ENCODE data around the gene OLFML2B. TPM values are rescaled to one million over a fixed set of nuclear protein-coding genes. Genes with fewer than 3 reads are reported as not detected.
"Not testable (repeated sequence)": the region's sequence is repeated elsewhere in the genome, so short reads cannot be mapped to it uniquely, and the experiment has no call there.

The OLFML2B gene
- total RNA-seq, 2 experiments from 2014 or later = not detected

DNA sequence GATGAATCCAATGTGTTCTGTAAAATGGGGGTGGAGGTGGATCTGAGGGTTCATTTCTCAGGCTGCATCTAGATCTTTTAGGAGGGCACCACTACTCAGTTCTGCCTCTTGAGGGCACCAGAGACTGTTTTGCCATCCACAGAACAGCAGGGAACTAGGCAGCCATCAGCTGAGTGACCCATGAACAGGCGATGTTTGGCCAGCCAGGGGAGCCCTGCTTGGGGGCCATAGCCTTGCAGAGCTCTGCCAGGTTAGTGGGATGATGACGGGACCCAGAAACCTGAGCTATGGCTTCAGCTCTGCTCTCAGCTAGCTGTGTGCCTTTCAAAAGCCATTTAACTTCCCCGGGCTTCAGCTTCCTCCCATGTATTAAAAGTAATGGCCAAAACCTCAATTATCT is 32.4 kb upstream of the OLFML2B start:
- H3K27ac Mint-ChIP-seq = no peak overlapping the region
- peak; percentile 54 for DNase-seq
- ATAC-seq = peak; percentile 60
- no peak overlapping the region for H3K4me3 Mint-ChIP-seq
- no peaks in the 10 kb centered on the region for H3K4me1 Mint-ChIP-seq
- H3K27me3 Mint-ChIP-seq = peaks cover 24% of the 10 kb centered on the region
- no peaks in the 10 kb centered on the region for H3K36me3 Mint-ChIP-seq
- H3K9me3 Mint-ChIP-seq (ENCODE audit: low read depth) = no peaks in the 10 kb centered on the region
- CTCF ChIA-PET = interaction anchor here (0.7 to 2.0 kb wide), 8 partner anchors 14 to 1259 kb away, joined by 3 to 8 read pairs (median 4); partner anchors contain the start of gene NOS1AP

DNA sequence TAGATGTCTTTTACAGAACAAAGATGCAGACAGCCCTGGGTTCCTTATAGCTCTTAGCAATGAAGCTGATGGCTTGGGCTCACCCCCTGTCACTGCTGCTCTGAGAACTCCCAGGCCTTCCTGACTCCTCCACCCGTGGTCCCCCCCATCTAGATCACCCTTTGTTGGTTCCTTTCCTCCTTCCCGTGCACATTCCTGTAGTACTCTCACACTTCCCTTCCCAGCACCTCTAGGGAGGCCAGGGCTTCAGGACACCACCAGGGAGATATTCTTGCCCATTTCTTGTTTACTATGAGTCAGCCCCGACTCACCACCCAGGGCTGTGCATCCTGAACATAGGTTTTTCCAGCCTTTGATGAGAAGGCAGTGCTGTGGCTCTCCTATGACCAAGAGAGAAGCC is 31.4 kb upstream of the OLFML2B start:
- no peak overlapping the region for H3K27ac Mint-ChIP-seq
- no peaks in the 10 kb centered on the region for H3K36me3 Mint-ChIP-seq
- H3K4me1 Mint-ChIP-seq = no peaks in the 10 kb centered on the region
- no peaks in the 10 kb centered on the region for H3K9me3 Mint-ChIP-seq (ENCODE audit: low read depth)
- CTCF ChIA-PET = interaction anchor here (2.0 kb wide), 1 partner anchor 221 kb away, joined by 8 read pairs; no protein-coding TSS in a partner anchor
- no peak overlapping the region for H3K4me3 Mint-ChIP-seq
- DNase-seq (no peak), ATAC-seq (no peak)
- peaks cover 23% of the 10 kb centered on the region for H3K27me3 Mint-ChIP-seq

DNA sequence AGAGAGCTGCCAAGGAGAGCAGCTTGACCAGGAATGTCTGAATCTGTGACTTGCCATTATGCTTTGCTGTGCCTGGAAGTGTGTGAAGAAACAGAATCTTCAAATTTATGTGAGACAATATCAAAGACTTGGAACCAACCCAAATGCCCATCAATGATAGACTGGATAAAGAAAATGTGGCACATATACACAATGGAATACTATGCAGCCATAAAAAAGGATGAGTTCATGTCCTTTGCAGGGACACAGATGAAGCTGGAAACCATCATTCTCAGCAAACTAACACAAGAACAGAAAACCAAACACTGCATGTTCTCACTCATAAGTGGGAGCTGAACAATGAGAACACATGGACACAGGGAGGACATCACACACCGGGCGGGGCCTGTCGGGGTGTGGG is 30.3 kb upstream of the OLFML2B start:
- H3K27ac Mint-ChIP-seq; H3K4me1 Mint-ChIP-seq; H3K4me3 Mint-ChIP-seq; H3K36me3 Mint-ChIP-seq; ATAC-seq; CTCF ChIA-PET; H3K9me3 Mint-ChIP-seq (ENCODE audit: low read depth); DNase-seq: not testable (repeated sequence)
- H3K27me3 Mint-ChIP-seq = peaks cover 21% of the 10 kb centered on the region

- CTCF ChIA-PET = interaction anchor here (1.5 kb wide), 1 partner anchor 229 kb away, joined by 3 read pairs; no protein-coding TSS in a partner anchor
- DNase-seq = no peak
- Mint-ChIP-seq H3K36me3 (no peaks in the 10 kb centered on the region), H3K27me3 (peaks cover 29% of the 10 kb centered on the region), H3K4me3 (no peak overlapping the region), H3K27ac (no peak overlapping the region), H3K4me1 (no peaks in the 10 kb centered on the region), H3K9me3 (ENCODE audit: low read depth) (no peaks in the 10 kb centered on the region)
- no peak for ATAC-seq
Observed at GRCh38 chr1:162046921-162047320, 23.3 kb upstream of the OLFML2B start.

- no peaks in the 10 kb centered on the region for H3K36me3 Mint-ChIP-seq
- H3K9me3 Mint-ChIP-seq (ENCODE audit: low read depth) = no peaks in the 10 kb centered on the region
- no peak for DNase-seq
- no peaks in the 10 kb centered on the region for H3K4me1 Mint-ChIP-seq
- H3K27me3 Mint-ChIP-seq = peaks cover 32% of the 10 kb centered on the region
- no peak for ATAC-seq
- H3K27ac Mint-ChIP-seq = no peak overlapping the region
- CTCF ChIA-PET = interaction anchor here (0.7 to 1.4 kb wide), 2 partner anchors 250 to 365 kb away, joined by 3 read pairs; no protein-coding TSS in a partner anchor
- H3K4me3 Mint-ChIP-seq = no peak overlapping the region
Observed at GRCh38 chr1:162042361-162042760, 18.7 kb upstream of the OLFML2B start.

GRCh38 chr1:162040657-162041056 is 17.0 kb upstream of the OLFML2B start:
- no peak for DNase-seq

DNA sequence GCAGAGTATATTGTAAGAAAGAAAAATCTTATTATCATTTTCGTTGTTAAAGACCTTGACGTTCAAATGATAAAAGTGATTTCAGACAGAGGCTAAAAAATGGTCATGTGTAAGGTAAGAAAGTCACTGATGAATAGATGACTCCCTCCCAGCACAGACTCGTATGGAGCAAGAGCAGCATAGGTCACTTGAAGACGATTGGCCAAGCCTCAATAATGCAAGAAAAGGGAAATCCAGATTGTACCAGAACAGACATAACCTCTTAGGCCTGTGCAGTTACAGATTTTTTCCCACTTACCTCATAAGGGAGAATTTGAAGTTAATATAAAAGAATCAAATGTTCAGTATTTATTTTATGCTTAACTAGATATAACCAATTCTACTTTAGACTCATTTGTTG is 16.3 kb upstream of the OLFML2B start:
- Mint-ChIP-seq H3K36me3 (no peaks in the 10 kb centered on the region), H3K27me3 (peaks cover 31% of the 10 kb centered on the region)
- CTCF ChIA-PET = no interaction called here

More at GRCh38 chr1:162040657-162041056, 17.0 kb upstream of the OLFML2B start:
- no peaks in the 10 kb centered on the region for H3K9me3 Mint-ChIP-seq (ENCODE audit: low read depth)
- CTCF ChIA-PET = no interaction called here
- H3K27me3 Mint-ChIP-seq = peaks cover 33% of the 10 kb centered on the region
- no peak overlapping the region for H3K27ac Mint-ChIP-seq
- H3K4me3 Mint-ChIP-seq = no peak overlapping the region
- peaks cover 2% of the 10 kb centered on the region for H3K4me1 Mint-ChIP-seq
- no peaks in the 10 kb centered on the region for H3K36me3 Mint-ChIP-seq
- ATAC-seq = no peak

GRCh38 chr1:162038624-162039023 is 15.0 kb upstream of the OLFML2B start:
- H3K27me3 Mint-ChIP-seq = peaks cover 37% of the 10 kb centered on the region
- ATAC-seq (no peak), DNase-seq (no peak)
- H3K9me3 Mint-ChIP-seq (ENCODE audit: low read depth) = no peaks in the 10 kb centered on the region
- peaks cover 2% of the 10 kb centered on the region for H3K4me1 Mint-ChIP-seq
- H3K36me3 Mint-ChIP-seq = no peaks in the 10 kb centered on the region
- CTCF ChIA-PET = interaction anchor here (0.6 to 3.3 kb wide), 4 partner anchors 132 to 353 kb away, joined by 3 to 66 read pairs (median 3); no protein-coding TSS in a partner anchor
- H3K4me3 Mint-ChIP-seq = no peak overlapping the region
- H3K27ac Mint-ChIP-seq = no peak overlapping the region

More for the DNA sequence above, 16.3 kb upstream of the OLFML2B start:
- no peak for DNase-seq
- H3K9me3 Mint-ChIP-seq (ENCODE audit: low read depth) = no peaks in the 10 kb centered on the region
- no peak for ATAC-seq
- peaks cover 2% of the 10 kb centered on the region for H3K4me1 Mint-ChIP-seq
- no peak overlapping the region for H3K27ac Mint-ChIP-seq
- H3K4me3 Mint-ChIP-seq = no peak overlapping the region

DNA sequence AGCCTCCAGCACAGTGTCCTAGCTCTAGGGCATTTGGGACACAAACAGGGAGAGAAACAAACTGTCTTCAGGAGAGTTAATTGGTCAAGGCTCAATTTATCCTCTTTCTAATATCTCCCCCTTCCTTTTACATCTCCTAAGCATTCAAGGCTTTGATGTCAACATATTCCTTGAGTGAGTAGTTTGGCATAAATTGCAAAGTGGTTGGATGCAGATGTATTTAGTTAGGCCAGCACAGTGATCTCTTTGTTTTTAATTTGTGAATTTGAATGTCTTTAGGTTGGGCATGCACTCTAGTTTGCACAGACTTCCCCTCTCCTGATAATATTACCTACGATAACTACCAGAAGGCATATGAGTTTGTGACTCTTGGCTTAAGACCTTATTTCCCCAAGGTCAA is 12.5 kb upstream of the OLFML2B start:
- H3K27me3 Mint-ChIP-seq = peaks cover 53% of the 10 kb centered on the region
- DNase-seq = no peak
- H3K27ac Mint-ChIP-seq = no peak overlapping the region
- no peak overlapping the region for H3K4me3 Mint-ChIP-seq
- H3K9me3 Mint-ChIP-seq (ENCODE audit: low read depth) = no peaks in the 10 kb centered on the region
- H3K4me1 Mint-ChIP-seq = peaks cover 2% of the 10 kb centered on the region
- CTCF ChIA-PET = interaction anchor here (0.7 to 3.3 kb wide), 7 partner anchors 12 to 247 kb away, joined by 3 to 66 read pairs (median 5); partner anchors contain the start of gene OLFML2B
- no peak for ATAC-seq
- no peaks in the 10 kb centered on the region for H3K36me3 Mint-ChIP-seq

DNA sequence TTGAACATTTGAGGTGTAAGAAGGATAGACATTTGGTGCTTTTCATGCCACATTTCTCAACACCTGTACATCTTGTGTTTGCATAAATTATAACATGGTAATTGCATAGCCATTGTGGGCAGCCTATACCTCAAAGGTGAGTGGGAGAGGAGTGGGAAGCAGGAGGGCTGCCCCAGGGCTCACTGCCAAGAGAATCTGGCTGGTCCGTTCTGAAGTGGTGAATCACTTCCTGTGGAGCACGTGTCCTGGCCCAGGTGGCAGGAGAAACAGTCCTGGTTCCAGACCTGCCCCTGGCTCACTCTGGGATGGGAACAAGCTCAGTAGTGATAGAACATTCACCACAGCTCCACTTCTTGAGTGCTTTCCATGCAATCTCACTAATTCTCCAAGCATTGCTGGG is 11.6 kb upstream of the OLFML2B start:
- Mint-ChIP-seq H3K36me3 (no peaks in the 10 kb centered on the region), H3K4me3 (no peak overlapping the region), H3K27ac (no peak overlapping the region), H3K9me3 (ENCODE audit: low read depth) (no peaks in the 10 kb centered on the region), H3K4me1 (peaks cover 2% of the 10 kb centered on the region), H3K27me3 (peaks cover 56% of the 10 kb centered on the region)
- CTCF ChIA-PET = interaction anchor here (3.2 kb wide), 1 partner anchor 242 kb away, joined by 20 read pairs; no protein-coding TSS in a partner anchor
- no peak for ATAC-seq
- DNase-seq = no peak

- Mint-ChIP-seq H3K4me3 (no peak overlapping the region), H3K27ac (no peak overlapping the region), H3K36me3 (no peaks in the 10 kb centered on the region), H3K4me1 (peaks cover 2% of the 10 kb centered on the region), H3K9me3 (ENCODE audit: low read depth) (no peaks in the 10 kb centered on the region), H3K27me3 (peaks cover 56% of the 10 kb centered on the region)
- DNase-seq (no peak), ATAC-seq (no peak)
- CTCF ChIA-PET = interaction anchor here (3.2 kb wide), 1 partner anchor 241 kb away, joined by 20 read pairs; no protein-coding TSS in a partner anchor
Observed at GRCh38 chr1:162033428-162033827, 9.8 kb upstream of the OLFML2B start.

GRCh38 chr1:162030759-162031280 is 7.2 kb upstream of the OLFML2B start:
- CTCF ChIA-PET = no interaction called here
- Mint-ChIP-seq H3K27ac (no peak overlapping the region), H3K36me3 (no peaks in the 10 kb centered on the region), H3K27me3 (peaks cover 64% of the 10 kb centered on the region), H3K9me3 (ENCODE audit: low read depth) (no peaks in the 10 kb centered on the region), H3K4me3 (no peak overlapping the region), H3K4me1 (no peaks in the 10 kb centered on the region)
- ATAC-seq (no peak), DNase-seq (no peak)

DNA sequence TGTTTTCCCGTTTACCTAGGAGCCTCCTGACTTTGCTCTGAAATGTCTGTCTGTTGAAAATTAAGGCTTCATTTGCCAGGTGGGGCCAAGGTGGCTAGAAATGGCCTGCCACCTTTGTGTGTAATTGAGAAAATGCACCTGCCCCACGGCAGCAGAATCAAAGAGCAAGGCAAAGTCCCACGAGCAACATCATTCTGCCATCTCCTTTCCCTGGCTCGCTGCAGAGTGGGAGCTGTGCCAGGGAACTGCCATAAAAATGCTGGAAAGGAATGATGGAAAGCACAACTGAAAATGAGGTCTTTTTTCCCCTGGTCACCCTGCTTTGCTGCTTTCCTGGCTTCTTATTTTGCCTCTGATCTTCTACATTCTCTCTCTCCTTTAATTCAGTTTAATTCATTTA is 5.5 kb upstream of the OLFML2B start:
- Mint-ChIP-seq H3K27me3 (peaks cover 71% of the 10 kb centered on the region), H3K27ac (no peak overlapping the region), H3K36me3 (no peaks in the 10 kb centered on the region), H3K9me3 (ENCODE audit: low read depth) (no peaks in the 10 kb centered on the region), H3K4me1 (peaks cover 4% of the 10 kb centered on the region), H3K4me3 (no peak overlapping the region)
- ATAC-seq (no peak), DNase-seq (no peak)
- CTCF ChIA-PET = no interaction called here

DNA sequence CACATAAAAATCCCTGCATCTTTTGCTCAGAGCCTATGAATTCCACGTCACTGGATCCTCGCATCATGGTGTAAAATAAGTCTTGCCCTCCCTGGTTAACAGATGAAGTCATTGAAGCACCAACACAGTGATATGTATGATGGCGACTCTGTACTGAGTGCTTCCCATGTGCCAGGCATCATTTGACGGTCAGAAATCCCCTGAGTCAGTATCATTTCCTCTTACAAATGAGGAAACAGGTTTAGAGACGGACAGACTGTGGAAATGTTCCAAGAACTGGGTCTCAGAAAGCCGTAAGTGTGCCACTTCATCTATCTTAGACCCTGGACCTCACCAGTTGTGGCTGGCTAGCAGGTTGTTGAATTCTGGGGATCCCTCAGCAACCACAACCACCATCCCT is 5.1 kb upstream of the OLFML2B start:
- no peak for DNase-seq
- Mint-ChIP-seq H3K27me3 (peaks cover 69% of the 10 kb centered on the region), H3K9me3 (ENCODE audit: low read depth) (no peaks in the 10 kb centered on the region), H3K36me3 (no peaks in the 10 kb centered on the region), H3K27ac (no peak overlapping the region), H3K4me3 (no peak overlapping the region), H3K4me1 (peaks cover 7% of the 10 kb centered on the region)
- no peak for ATAC-seq
- CTCF ChIA-PET = no interaction called here

All from activated CD8-positive, alpha-beta memory T cell treated with anti-CD3 and anti-CD28 coated beads, Interleukin-2, amount 10 ng/mL, durations not matched to agents 7 days and 5 days (primary cell).